WTC11 (cell line): Measurements from ENCODE around the gene PPP6R1. TPM values are rescaled to one million over a fixed set of nuclear protein-coding genes. Genes with fewer than 3 reads are reported as not detected.

Experiments
- ATAC-seq: fragments of 200-7000 bp; cut with Tn5 transposase; 2 replicates; pipeline ENCODE4 v1.10.0; 2021; ENCODE audit warnings: mild to moderate bottlenecking, moderate library complexity
- CTCF ChIA-PET: fragments of 300-600 bp; sonication (Branson Sonifier 250); formaldehyde crosslinking; loops from one replicate; lab custom pipeline; 2021; ENCODE audit warnings: antibody characterized with exemption; lab: Charles Lee
- POLR2A ChIA-PET: fragments of 350-600 bp; sonication (Branson Sonifier 250); formaldehyde crosslinking; loops from one replicate; lab custom pipeline; 2021; ENCODE audit warnings: antibody characterized with exemption; lab: Charles Lee
- DNase-seq: peaks from one replicate; pipeline ENCODE4 v3.0.0; 2021; ENCODE audit warnings: low spot score
- H3K27ac Mint-ChIP-seq: 2 replicates; pipeline ENCODE4 v1.8.0; 2021; ENCODE audit warnings: mixed read lengths
- H3K27me3 Mint-ChIP-seq: 2 replicates; pipeline ENCODE4 v1.8.0; 2021; ENCODE audit warnings: low read depth, mild to moderate bottlenecking, moderate library complexity, mixed read lengths
- H3K36me3 Mint-ChIP-seq: 2 replicates; pipeline ENCODE4 v1.8.0; 2021; ENCODE audit warnings: mixed read lengths
- H3K4me1 Mint-ChIP-seq: 2 replicates; pipeline ENCODE4 v1.8.0; 2022; ENCODE audit warnings: mixed read lengths
- H3K4me3 Mint-ChIP-seq: 2 replicates; pipeline ENCODE4 v1.8.0; 2021; ENCODE audit warnings: mild to moderate bottlenecking, moderate library complexity, mixed read lengths
- H3K9me3 Mint-ChIP-seq: 2 replicates; pipeline ENCODE4 v1.8.0; 2021; ENCODE audit warnings: mixed read lengths
- ARID4B ChIP-seq: sonication (generic); formaldehyde crosslinking; IDR thresholded peaks from 2 replicates; pipeline ENCODE4 v1.8.0; 2023; ENCODE audit warnings: missing genetic modification reagents, mild to moderate bottlenecking, borderline replicate concordance
- CDX4 ChIP-seq: fragments of 250-450 bp; sonication (Bioruptor Pico); IDR thresholded peaks from 2 replicates; pipeline ENCODE4 v1.9.0; 2021; ENCODE audit warnings: moderate library complexity, mild to moderate bottlenecking, inconsistent platforms, borderline replicate concordance
- E2F1 ChIP-seq: sonication (generic); formaldehyde crosslinking; IDR thresholded peaks from 2 replicates; pipeline ENCODE4 v1.8.0; 2022; ENCODE audit warnings: mild to moderate bottlenecking, missing genetic modification reagents
- ESRRA ChIP-seq: sonication (generic); formaldehyde crosslinking; IDR thresholded peaks from 2 replicates; pipeline ENCODE4 v1.8.1; 2022; ENCODE audit warnings: mild to moderate bottlenecking, missing genetic modification reagents, borderline replicate concordance
- FOXJ3 ChIP-seq: sonication (generic); formaldehyde crosslinking; IDR thresholded peaks from 2 replicates; pipeline ENCODE4 v1.9.0; 2021; ENCODE audit warnings: missing genetic modification reagents, mild to moderate bottlenecking, borderline replicate concordance
- FOXK1 ChIP-seq: sonication (generic); formaldehyde crosslinking; IDR thresholded peaks from 2 replicates; pipeline ENCODE4 v1.8.0; 2022; ENCODE audit warnings: mild to moderate bottlenecking, moderate library complexity, missing genetic modification reagents
- HMGA2 ChIP-seq: fragments of 250-450 bp; sonication (Bioruptor Pico); IDR thresholded peaks from 2 replicates; pipeline ENCODE4 v1.4.0; 2021; ENCODE audit warnings: mild to moderate bottlenecking, moderate library complexity
- IRF2 ChIP-seq: sonication (generic); formaldehyde crosslinking; IDR thresholded peaks from 2 replicates; pipeline ENCODE4 v1.8.0; 2022; ENCODE audit warnings: low read depth, missing genetic modification reagents, borderline replicate concordance
- KAT7 ChIP-seq: sonication (generic); formaldehyde crosslinking; IDR thresholded peaks from 2 replicates; pipeline ENCODE4 v1.8.1; 2023; ENCODE audit warnings: missing genetic modification reagents, mild to moderate bottlenecking, borderline replicate concordance
- MXD4 ChIP-seq: fragments of 250-450 bp; sonication (Bioruptor Pico); IDR thresholded peaks from 2 replicates; pipeline ENCODE4 v1.8.0; 2021; ENCODE audit warnings: mild to moderate bottlenecking, moderate library complexity, borderline replicate concordance
- PRDM15 ChIP-seq: sonication (generic); formaldehyde crosslinking; IDR thresholded peaks from 2 replicates; pipeline ENCODE4 v1.8.0; 2022; ENCODE audit warnings: missing genetic modification reagents
- SOX15 ChIP-seq: fragments of 250-450 bp; sonication (Bioruptor Pico); IDR thresholded peaks from 2 replicates; pipeline ENCODE4 v1.9.0; 2021; ENCODE audit warnings: mild to moderate bottlenecking
- USF2 ChIP-seq: sonication (generic); formaldehyde crosslinking; IDR thresholded peaks from 2 replicates; pipeline ENCODE4 v1.8.1; 2023; ENCODE audit warnings: mild to moderate bottlenecking, missing genetic modification reagents, moderate library complexity
- ZMAT4 ChIP-seq: fragments of 250-450 bp; sonication (Bioruptor Pico); IDR thresholded peaks from 2 replicates; pipeline ENCODE4 v1.9.0; 2021; ENCODE audit warnings: mild to moderate bottlenecking
- ZNF396 ChIP-seq: fragments of 250-450 bp; sonication (Bioruptor Pico); IDR thresholded peaks from 2 replicates; pipeline ENCODE4 v1.8.0; 2021; ENCODE audit warnings: mild to moderate bottlenecking, moderate library complexity, borderline replicate concordance
- ZNF532 ChIP-seq: fragments of 250-450 bp; sonication (Bioruptor Pico); IDR thresholded peaks from 2 replicates; pipeline ENCODE4 v1.9.0; 2021; ENCODE audit warnings: mild to moderate bottlenecking, borderline replicate concordance
- total RNA-seq: library from RNA; stranded (reverse); gene quantifications from 3 replicates; pipeline ENCODE4 v1.2.3, GENCODE V29; 2021

The PPP6R1 gene
- total RNA-seq, 1 experiment from 2014 or later = 91.8 TPM

- no peaks in the 10 kb centered on the region for H3K9me3 Mint-ChIP-seq
- ChIA-PET POLR2A (interaction anchor here (2.8 kb wide), 1 partner anchor 19 kb away, joined by 15 read pairs; the partner anchor contains the start of gene PPP6R1), CTCF (no interaction called here)
- no peak for ATAC-seq
- no peak for DNase-seq
- H3K4me1 Mint-ChIP-seq = peaks cover 17% of the 10 kb centered on the region
- H3K27ac Mint-ChIP-seq = no peak overlapping the region
- TF ChIP-seq ARID4B (CRISPR knock-in tag) (no peak), E2F1 (CRISPR knock-in tag) (no peak)
- H3K4me3 Mint-ChIP-seq = peak overlapping the region; percentile 96
- no peaks in the 10 kb centered on the region for H3K27me3 Mint-ChIP-seq
- peaks cover 2% of the 10 kb centered on the region; the same call in 1 of the 2 replicates for H3K36me3 Mint-ChIP-seq
These were observed 19.7 kb upstream of the PPP6R1 start for GRCh38 chr19:55278391-55279135.

GRCh38 chr19:55277494-55277893 is 18.7 kb upstream of the PPP6R1 start:
- Mint-ChIP-seq H3K4me1 (peaks cover 14% of the 10 kb centered on the region), H3K9me3 (no peaks in the 10 kb centered on the region), H3K27me3 (no peaks in the 10 kb centered on the region), H3K36me3 (peaks cover 3% of the 10 kb centered on the region; the same call in 1 of the 2 replicates), H3K4me3 (peak overlapping the region; percentile 41; the same call in 1 of the 2 replicates), H3K27ac (no peak overlapping the region)
- CTCF ChIA-PET = no interaction called here
- no peak for DNase-seq
- POLR2A ChIA-PET = no interaction called here
- ATAC-seq = no peak
- TF ChIP-seq SOX15 (CRISPR knock-in tag) (no peak), MXD4 (no peak), ZMAT4 (no peak), FOXK1 (no peak), FOXJ3 (CRISPR knock-in tag) (no peak), ESRRA (CRISPR knock-in tag) (no peak), ZNF396 (CRISPR knock-in tag) (no peak), IRF2 (CRISPR knock-in tag) (no peak), ZNF532 (CRISPR knock-in tag) (no peak), KAT7 (CRISPR knock-in tag) (no peak), CDX4 (no peak), USF2 (no peak), PRDM15 (CRISPR knock-in tag) (no peak), HMGA2 (no peak)
